GM19372 (cell line): ENCODE data around the gene TBC1D12.

Experiments used
- ATAC-seq: cut with Tn5 transposase; IDR thresholded peaks from one replicate; pipeline ENCODE4 v1.9.1; 2021; ENCODE audit warnings: mild to moderate bottlenecking, low read depth, moderate library complexity; ENCODE audit not compliant: unreplicated experiment

The TBC1D12 gene

DNA sequence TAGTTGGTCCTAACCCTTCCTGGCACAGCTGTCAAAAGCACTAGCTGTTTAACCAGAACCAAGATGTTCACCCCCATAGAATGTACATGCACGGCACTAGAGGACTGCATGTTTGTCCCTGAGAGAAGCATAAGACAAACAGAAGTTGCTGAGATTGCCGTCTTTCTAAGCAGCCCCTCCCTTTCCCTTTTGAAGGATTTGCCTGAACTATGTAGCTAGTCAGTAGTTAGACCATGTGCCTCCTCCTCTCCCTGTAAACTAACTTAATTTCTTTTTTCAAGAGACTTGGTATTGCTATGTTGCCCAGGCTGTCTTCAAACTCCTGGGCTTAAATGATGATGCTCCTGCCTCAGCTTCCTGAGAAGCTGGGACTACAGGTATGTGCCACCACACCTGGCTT lies 40.7 kb downstream of the TBC1D12 start:
- no peak for ATAC-seq

DNA sequence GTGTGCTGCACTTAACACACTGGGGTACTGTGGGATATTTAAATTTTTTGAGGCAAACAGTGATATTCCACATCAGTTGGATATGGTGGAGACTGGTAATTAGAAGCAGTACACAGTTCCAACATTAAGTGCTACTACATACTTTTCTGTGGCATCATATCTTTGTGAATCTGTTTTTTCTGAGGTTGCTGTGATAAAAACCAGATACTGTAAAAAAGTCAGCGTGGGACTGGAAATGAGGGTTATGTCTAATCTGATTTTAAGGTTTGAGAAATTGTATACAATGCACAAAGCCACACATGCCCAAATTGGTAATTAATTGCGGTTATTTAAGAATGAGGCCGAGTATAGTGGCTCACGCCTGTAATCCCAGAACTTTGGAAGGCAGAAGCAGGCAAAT lies 41.2 kb downstream of the TBC1D12 start:
- no peak for ATAC-seq

DNA sequence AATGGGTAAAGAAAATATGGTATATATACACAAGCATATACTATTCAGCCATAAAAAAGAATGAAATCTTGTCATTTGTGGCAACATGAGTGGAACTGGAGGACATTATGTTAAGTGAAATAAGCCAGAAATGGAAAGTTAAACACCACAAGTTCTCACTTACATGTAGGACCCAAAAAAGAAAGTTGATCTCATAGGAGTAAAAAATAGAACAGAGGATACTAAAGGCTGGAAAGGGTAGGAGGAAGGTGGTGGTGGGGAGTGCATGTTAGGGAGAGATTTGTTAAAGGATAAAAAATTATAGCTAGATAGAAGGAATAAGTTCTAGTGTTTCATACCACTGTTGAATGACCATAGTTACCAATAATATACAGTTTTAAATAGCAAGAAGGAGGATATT lies 48.4 kb downstream of the TBC1D12 start:
- no peak for ATAC-seq

GRCh38 chr10:94451883-94452519 lies 49.7 kb downstream of the TBC1D12 start:
- no peak for ATAC-seq

GRCh38 chr10:94456942-94457341 lies 54.6 kb downstream of the TBC1D12 start:
- ATAC-seq, result no peak

DNA sequence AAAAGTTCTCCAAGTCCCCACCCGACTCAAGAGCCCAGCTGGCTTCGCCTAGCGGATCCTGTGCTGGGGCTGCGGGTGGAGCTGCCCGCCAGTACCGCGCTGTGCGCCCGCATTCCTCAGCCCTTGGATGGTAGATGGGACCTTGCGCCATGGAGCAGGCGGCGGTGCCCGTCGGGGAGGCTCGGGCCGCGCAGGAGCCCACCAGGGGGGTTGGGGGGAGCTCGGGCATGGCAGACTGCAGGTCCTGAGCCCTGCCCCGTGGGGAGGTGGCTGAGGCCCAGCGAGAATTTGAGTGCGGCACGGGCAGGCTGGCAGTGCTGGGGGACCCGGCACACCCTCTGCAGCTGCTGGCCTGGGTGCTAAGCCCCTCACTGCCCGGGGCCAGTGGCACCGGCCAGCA lies 57.0 kb downstream of the TBC1D12 start:
- ATAC-seq, result no peak

- ATAC-seq, result no peak
These were observed 59.2 kb downstream of the TBC1D12 start for GRCh38 chr10:94461503-94461902.

DNA sequence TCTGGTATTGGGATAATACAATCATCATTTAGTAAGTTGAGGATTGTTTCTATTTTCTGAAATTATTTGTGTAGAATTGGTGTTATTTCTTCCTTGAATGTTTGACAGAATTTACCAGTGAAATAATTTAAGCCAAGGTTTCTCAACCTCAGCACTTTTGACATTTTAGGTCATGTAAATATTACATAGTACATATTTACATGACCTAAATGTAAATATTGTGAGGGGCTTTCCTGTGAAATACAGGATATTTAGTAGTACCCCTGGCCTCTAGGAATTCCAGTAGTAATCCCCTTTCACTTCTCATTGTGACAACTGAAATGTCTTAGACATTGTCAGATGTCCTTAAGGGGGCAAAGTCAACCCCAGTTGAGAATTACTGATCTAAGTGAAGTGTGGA lies 59.8 kb downstream of the TBC1D12 start:
- ATAC-seq, result no peak

DNA sequence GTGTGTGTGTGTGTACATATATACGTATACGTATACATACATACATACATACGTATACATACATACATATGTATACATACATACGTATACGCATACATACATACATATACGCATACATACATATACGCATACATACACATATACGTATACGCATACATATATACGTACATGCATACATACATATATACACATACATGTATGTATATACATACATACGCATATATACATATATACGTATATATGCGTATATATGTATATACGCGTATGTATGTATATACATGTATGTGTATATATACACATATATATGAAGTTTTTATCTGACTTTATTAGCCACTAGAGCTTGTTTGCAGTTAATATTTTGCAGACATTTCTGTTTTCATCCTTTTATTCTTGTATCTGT lies 63.3 kb downstream of the TBC1D12 start:
- ATAC-seq, result no peak

- no peak for ATAC-seq
These were observed 79.1 kb downstream of the TBC1D12 start for GRCh38 chr10:94481410-94481809.

DNA sequence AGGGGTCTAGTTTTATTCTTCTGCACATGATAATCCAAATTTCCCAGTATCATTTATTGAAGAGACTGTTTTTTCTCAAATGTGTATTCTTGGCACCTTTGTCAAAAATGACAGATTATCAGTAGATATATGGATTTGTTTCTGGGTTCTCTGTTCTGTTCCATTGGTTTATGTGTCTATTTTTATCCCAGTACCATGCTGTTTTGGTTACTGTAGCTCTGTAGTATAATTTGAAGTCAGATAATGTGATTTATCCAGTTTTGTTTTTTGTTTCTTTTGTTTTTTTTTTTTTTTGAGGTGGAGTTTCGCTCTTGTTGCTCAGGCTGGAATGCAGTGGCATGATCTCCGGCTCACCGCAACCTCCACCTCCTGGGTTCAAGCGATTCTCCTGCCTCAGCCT lies 81.6 kb downstream of the TBC1D12 start:
- ATAC-seq, result no peak

- ATAC-seq, result no peak
These were observed 82.8 kb downstream of the TBC1D12 start for GRCh38 chr10:94485094-94485493.

DNA sequence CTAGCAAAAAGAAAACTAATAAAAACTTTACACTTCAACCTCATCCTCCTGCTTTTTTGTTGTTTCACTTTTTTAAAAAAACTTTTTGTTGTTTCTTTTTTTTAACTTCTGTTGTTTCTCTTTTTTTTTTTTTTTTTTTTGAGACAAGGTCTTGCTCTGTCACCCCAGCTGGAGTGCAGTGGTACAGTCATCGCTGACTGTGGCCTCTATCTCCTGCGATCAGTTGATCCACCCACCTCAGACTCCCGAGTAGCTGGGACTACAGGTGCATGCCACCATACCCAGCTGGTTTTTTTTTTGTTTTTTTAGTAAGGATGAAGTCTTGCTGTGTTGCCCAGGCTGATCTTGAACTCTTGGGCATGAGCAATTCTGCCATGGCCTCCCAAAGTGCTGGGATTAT lies 85.2 kb downstream of the TBC1D12 start:
- ATAC-seq, result no peak

- no peak for ATAC-seq
These were observed 86.8 kb downstream of the TBC1D12 start for GRCh38 chr10:94489107-94489506.

GRCh38 chr10:94489976-94490788 lies 87.8 kb downstream of the TBC1D12 start:
- no peak for ATAC-seq

DNA sequence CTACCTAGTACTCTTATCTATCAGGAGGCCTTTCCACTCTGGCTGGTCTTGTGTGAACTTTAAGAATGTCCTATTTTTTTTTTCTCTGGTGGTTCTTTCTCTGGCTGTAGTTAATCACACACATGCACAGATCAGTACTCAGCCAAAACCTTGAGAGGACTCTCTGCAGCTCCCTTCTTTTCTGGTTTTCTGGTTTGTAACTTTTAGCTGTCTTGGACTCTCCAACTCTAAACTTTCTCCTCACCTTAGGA lies 88.4 kb downstream of the TBC1D12 start:
- ATAC-seq, result no peak

- no peak for ATAC-seq
These were observed 91.1 kb downstream of the TBC1D12 start for GRCh38 chr10:94493463-94493862.

GRCh38 chr10:94496010-94496409 lies 93.7 kb downstream of the TBC1D12 start:
- ATAC-seq, result peak; percentile 49

DNA sequence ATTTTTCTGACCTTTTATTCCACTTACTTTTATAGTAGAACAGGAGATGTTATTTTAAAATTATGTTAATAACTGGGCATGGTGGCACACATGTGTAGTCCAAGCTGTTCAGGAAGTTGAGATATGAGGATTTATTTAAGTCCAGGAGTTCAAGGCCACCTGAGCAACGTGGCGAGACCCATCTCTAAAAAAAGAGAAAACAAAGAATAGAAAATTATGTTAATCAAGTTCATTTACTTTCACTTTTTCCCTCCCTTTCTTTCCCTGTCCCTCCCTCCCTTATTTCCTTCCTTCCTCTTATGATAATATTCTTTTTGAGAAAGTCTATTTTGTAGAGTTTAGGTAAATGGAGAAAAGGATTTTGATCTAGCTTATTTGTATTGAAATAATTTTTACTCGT lies 94.3 kb downstream of the TBC1D12 start:
- no peak for ATAC-seq

DNA sequence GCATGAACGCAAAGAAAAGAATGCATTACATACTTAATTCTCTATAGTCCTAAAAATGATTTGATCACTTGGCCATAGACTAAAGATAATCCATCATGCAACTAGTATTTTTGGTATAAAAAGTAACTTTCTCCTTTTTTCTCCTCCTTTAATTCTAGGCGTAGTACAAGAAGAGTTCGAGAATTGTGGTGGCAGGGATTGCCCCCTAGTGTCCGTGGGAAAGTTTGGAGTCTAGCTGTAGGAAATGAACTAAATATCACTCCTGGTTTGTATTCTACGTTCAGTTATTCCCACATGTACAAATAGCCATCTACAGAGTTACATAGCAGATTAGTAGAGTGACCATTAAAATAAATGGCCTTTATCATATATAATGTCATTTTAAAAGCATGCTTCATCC lies 97.7 kb downstream of the TBC1D12 start:
- no peak for ATAC-seq

DNA sequence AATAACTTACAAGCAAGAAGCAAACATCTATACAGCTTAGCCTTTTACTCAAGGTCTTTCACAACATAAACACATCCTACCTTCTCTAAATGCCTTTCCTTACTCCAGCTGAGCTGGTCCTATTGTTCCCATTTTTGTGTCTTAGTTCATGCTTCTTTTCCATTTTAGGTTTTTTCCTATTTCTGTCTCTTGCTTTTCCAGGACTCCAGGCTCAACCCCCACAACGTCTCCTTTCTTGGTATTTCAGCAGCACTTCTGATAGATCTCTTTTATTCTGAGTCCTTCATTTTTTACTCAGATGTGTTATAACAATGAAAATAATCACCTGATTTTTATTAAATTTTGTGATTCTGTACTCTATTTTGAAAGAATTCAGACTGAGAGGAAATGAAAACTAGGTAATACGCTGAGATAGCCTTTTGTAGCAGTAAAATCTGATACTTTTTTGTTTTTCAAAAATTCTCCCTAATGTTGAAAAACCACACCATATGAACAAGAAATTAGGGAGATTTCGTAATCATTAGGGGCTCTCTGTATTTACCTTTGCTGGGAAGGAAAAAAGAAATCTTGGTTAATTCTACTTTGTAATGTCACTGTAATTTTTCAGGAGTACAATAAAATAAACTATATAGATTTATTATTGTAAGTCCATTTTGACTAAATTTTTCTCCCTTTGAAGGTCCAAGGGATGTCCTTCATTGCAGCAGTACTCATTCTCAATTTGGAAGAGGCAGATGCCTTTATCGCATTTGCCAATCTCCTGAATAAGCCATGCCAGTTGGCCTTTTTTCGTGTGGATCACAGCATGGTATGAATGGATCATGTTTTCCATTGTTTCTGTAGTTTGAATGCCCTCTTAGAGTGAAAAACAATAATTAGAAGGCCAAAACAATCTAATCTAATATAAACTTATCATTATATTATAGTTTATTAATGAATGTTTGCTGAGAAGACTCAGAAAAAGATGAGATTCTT lies 119.2 kb downstream of the TBC1D12 start:
- no peak for ATAC-seq
